Posterior vena cava (tissue), 2 donors: ENCODE measurements around the gene LPIN3. TPM values are rescaled to one million over a fixed set of nuclear protein-coding genes. Genes with fewer than 3 reads are reported as not detected.

ENCODE experiments used
- DNase-seq: peaks from one replicate; pipeline ENCODE4 v3.0.0-alpha.2; 2020; ENCODE audit warnings: low spot score
- intact Hi-C, 2 donors: fragments of 100-400 bp; cut with DNase I; formaldehyde crosslinking; loops; one replicate each; pipeline versions ENCODE4 v1.14.1 to v1.14.2; 2022 to 2023
- total RNA-seq, 2 donors: library from RNA; stranded (reverse); fragmentation: NEBNext Ultra II Directional; extraction: Animal tissue kit (Norgen Biotek cat#: 25700); gene quantifications; one replicate each; pipeline ENCODE4 v1.2.1, GENCODE V29; 2021
- donor health status: DM: yes; HTN: yes; CAD: no.
- donor health status: DM: yes; HTN: yes; CAD: no.

LPIN3 gene
- total RNA-seq, 2 donors from 2014 or later: 12.7 to 17.6 TPM

DNA sequence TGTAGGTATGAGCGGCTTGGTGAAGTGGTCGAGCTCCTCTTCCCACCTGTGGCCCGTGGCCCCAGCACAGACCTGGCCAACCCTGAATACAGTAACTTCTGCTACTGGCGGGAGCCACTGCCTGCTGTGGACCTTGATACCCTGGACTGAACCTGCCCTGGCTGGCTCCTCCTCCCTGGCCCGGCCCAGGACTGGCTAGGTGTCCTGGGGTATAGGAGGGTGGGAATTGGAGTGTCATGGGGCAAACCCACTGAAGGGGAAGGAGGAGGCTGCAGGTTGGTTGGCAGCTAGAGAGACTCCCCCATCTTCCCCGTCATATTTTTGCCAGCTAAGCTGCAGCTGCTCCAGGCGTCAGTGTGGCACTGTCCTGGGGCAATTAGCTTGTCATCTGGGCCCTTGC lies 18.1 kb downstream of the LPIN3 start:
- intact Hi-C loops: no loop called here
- DNase-seq: no peak

DNA sequence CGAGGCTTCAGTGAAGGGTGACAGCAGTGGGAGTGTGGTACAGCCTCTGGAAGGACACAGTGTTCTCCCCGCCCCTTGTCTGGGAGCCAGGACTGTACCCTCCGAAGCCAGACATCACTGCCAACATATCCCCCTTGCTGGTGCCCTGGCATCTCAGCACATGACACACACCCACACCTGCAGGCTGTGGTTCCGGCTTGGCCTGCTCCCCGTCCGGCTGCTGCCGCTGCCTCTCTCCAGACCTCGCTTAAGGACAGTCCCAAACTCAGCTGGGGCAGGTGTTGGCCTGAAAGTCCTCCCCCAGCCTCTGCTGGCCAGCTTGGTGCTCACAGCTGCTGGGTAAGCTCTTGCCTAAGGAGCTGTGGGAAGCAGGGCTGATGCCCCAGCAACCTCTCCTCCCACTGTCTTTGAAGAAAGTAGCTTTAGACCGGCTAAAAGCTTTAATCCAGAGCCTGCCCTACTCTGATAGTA lies 19.0 kb downstream of the LPIN3 start:
- intact Hi-C loops: no loop called here
- DNase-seq: no peak

DNA sequence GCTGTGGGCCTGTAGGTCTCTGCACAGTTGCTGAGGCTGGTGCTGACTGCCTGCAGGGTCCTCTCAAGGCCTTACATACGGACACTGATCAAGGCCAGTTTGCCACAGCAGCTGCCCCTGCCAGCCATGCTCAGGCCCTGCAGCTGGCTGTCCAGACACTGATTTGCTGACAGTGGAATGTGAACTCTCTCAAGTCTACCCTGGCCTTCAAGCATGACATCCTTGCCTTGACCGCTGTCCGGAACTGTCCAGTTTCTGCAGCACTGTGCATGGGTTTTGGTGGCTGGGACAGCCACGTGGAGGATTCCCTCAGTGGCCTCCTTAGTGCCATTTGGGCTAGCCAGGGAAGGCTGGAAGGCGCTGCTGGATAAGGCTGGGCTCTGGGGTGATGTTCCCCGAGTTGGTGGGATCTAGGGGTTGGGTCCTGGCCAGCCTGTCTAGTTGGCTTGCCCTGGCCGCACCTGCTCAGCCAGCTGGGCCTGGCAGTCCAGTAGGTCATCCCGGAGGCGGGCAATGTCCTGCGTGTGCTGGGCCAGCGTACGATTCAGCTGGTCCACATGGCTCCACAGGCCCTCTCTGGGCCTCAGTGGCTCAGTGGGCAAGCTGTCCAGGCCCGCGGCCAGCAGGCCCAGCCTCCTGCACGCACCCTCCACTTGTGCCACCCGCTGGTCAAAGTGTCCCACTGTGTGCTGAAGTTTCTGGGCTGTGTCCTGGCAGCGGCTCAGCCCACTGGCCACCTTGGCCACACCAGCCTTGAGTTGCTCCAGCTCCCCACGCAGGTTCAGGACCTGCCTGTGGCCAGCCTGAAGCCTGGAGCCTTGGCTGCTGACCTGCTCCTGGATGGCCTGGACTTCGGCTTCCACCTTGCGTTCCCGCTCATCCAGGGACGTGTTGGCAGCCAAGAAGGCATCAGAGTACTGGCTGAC lies 20.5 kb downstream of the LPIN3 start:
- intact Hi-C loops: no loop called here
- DNase-seq: no peak

DNA sequence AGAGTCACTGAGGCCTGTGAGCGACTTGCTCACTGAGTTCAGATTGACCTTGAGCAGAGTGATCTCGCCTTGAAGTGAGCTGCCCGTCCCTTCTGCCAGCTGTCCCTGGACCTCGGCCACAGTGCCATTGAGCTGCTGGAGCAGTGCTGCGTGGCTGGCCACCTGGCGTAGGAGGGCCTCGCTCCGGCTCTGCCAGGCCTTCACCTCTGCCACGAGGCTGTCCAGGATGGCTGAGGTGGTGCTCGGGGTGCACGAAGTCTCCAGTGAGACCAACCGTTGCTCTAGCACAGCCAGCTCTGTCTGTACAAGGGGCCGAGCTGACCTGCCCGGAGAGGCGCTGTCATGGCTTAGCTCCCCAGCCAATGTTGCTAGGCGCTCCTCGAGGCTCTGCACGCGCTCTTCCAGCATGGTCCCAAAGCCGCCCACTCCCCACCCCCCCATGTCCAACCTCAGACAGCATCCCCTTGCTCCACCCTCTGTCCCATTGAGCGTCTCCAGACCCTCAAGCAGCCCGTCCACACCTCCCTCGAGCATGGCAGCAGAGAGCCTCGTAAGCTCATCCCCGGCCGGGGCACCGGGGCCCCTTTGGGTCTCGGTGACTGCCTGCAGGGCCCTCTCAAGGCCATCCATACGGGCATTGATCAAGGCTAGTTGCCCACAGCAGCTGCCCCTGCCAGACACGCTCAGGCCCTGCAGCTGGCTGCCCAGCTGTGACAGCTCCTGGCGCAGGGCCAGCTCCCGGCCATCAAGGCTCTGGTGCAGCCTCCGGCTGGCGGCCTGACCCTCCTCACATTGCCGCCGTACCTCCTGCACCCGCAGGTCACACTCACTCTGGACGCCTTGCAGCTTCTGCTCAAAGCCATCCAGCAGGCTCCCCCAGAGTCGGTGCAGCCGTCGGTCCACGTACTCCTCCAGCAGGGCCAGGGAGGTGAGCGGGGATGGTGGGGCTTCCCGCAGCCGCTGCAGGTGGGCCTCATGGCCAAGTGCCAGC lies 21.4 kb downstream of the LPIN3 start:
- no peak for DNase-seq
- intact Hi-C loops: no loop called here

DNA sequence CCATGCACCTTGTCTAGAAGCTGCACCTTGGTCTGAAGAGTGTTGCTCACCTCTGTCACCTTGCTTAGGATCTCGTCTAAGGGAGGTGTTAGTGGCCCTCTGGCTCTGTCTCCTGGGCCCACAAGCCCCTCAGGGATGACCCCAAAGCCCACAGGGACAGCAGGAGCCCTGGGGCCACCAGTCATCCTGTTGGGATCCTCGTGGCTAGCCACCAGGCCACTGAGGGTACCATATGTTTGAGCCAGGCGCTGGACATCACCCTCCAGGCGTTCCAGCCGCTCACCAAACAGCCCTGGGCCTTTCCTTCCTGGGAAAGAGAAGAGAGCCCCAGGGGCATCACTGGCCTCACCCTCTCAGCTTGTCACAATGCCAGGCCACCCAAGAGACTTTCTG lies 22.1 kb downstream of the LPIN3 start:
- intact Hi-C loops: no loop called here

DNA sequence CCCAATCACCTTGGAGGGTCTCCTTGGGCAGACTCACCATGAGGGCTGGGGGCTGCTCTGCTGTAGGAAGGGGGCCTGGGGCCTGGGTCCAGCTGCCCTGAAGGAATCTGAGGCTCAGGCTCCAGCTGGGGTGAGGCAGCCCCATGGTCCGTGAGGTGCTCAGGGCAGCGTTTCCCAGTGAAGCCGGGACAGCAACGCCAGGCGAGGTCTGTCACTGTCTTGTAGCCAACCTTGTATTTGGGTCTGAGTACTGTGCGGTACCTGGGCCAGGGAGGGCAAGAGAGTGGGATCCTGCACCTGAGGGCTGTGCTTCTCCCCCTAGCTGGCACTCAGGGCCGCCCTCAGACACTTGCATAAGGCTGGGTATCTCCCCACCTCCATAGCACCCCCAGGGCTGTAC lies 23.0 kb downstream of the LPIN3 start:
- DNase-seq: no peak
- intact Hi-C loops: no loop called here

More for the DNA sequence above, 22.1 kb downstream of the LPIN3 start:
- DNase-seq: no peak

DNA sequence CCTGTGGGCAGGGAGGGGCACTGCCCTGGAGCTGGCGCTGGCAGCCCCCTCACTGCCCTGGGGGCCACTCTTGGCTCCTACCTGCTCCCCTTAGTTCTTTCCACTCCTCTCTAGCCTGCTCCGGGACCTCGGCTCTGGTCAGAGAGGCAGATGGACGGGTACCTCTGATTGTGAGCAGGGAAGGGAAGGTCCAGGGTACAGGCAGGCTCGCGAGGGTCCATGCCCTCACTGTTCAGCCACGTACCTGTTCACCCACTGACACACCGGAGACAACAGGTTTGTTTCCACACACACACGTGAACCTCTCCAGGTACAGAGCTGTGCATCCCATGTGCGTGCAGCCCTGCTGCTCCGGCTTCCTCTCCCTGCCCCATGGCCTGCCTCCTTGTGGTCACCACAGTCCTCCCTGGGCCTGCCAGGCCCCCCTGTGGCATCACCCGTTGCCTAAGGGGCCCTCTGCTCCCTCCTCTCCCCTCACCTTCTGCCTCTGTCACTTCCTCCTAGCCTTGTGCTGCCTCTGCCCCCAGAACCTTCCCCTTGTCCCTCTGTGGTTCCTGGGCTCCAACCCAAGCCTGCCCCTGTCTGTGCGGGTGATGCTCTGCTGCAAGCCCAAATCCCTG lies 23.7 kb downstream of the LPIN3 start:
- DNase-seq: peak; percentile 58
- intact Hi-C loops: no loop called here

DNA sequence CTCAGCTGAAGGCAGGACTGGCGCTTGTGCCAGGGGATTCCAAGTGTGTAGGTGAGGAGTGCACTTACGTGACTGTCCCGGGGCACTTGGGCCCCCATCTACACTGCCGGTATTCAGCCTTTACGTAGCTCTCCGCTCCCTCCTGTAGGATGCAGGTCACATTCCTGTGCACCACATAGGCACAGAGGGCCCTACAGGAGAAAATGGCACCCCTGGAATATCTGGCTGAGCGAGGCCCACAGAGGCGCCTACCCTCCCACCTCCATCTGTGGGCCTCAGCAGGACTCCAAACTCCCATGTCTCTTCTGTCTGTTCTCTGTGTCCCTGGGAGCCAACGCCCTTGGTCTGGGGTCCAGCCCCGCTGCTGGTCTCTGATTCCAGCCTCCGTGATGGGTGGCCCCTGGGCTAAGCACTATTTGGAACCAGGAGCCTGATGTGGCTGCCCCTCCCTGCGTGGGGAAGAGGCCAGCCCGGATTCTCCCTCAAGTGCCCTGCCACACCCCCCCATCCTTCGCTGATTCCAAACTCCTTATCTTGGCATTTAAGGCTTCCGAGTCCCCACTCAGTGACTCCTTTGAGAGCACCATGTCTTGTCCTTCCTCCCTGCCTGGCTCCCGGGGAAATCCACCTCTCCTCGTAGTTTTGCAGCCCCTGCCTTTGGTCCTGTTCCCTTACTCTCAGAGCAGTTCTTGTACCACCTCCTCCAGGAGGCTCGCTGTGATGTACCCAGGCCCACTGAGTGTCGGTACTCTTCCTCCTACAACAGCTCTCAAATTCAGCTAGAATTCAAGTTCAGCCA lies 24.5 kb downstream of the LPIN3 start:
- peak; percentile 59 for DNase-seq
- intact Hi-C loops: no loop called here

DNA sequence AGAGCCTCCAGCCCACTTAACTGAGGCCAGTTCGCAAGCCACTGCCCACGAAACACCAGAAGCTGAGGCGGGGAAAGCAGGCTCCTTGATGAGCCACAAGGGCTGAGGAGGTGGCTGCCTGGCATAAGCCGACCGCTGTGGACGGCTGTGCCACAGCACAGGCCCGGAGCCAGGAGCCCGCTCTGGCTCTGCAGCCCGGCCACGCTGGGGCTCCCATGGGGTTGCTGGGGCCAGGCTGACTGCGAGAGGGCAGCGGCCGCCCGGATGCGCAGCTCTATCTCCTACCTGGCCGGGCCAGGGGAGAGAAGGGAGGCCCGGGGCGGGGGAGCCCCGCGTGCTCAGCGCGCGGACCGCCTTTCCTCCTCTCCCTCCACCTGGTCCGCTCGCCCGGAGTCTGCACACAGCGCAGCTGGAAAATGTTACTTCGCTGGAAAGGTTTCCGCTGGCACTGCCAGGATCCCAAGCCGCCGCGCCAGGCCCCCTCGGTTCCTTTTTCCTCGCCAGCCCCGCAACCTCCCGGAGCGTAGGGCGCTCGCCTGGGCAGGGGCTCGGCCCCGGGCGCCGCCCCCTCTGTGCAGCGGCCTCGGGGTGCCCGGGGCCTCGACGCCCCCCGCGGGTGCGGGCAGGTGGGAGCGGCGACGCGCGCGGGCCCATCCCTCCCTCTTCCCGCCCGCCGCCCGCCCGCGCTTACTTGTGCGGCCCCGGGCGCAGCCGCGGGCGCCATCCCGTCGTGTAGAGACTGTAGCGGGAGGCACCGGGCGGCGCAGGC lies 25.3 kb downstream of the LPIN3 start:
- intact Hi-C loops: no loop called here

DNA sequence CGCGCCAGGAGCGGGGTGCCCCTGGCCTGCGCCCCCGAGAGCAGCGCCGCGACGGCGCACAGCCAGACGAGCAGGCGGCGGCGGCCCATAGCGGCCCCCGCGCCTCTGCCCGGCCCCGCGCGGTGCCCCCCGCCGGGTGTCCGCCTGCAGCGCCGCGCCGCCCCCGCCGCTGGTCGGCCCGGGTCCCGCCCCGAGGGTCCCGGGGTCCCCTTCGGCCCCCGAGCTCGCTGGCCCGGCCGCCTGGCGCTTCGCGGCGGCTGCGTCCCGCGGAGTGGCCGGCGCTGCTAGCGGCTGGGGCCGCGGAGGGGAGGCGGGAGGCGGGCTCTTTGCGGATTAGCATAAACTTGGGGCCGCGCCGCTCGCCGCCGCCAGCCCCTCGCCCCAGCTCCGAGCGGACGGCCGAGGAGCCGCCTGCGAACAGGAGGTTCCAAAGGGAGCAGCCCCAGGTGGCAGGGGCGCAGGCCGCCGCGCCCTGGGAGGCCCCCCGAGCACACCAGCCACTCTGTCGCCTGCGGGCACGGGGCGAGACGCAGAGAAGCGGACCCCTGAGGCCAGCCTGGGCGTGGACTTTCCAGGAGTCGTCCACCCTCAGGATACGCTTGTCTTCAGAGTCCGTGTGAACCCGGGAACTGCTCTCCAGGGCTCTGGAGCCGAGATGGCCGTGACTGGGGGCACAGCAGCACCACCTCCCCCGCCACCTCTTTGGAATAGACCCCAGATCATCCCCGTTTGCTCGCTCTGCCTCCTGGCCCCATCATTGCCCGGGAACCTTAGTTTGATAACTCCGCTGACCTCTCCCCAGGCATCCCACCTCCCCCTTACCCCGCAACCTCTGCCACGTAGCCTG lies 26.1 kb downstream of the LPIN3 start, which contains the start of gene EMILIN3:
TSS of gene EMILIN3 (minus strand) at position 273 of the 847 bp plus-strand sequence. CDS start at position 89, 184 bp downstream.
- DNase-seq: peak; percentile 71
- intact Hi-C loops: no loop called here

More for the DNA sequence above, 25.3 kb downstream of the LPIN3 start:
- peak; percentile 81 for DNase-seq

DNA sequence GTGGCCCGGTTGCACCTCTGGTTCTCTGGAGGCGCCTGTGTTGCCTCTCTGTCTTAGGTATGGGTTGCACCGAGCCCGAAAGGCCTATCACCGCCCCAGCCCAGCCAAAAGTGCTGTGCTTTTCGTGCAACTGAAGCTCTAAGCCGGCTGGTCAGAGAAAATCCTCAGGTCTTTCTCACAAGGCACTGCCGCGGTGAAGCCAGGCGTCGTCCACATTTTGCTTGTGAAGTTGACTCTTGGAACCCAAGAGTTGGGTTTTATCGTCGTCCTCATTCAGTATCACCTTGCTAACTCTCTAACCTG lies 26.7 kb downstream of the LPIN3 start:
- no peak for DNase-seq
- intact Hi-C loops: no loop called here

DNA sequence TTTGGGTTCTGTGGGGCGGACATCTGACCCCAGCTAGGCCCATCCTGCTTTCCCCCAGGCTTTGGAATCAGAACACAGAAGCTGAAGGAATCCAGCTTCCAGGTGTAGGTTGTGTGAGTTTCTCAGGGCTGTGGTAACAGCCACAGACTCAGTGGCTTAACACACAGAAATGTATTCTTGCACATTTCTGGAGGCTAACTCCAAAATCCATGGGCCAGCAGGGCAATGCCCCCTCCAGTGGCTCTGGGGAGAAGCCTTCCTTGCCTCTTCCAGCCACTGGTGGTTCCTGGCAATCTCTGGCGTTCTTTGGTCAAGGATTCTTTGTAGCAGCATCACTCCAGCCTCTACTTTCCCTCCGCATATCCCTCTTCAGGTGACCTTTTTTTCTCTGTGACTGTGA lies 27.3 kb downstream of the LPIN3 start:
- intact Hi-C loops: no loop called here

DNA sequence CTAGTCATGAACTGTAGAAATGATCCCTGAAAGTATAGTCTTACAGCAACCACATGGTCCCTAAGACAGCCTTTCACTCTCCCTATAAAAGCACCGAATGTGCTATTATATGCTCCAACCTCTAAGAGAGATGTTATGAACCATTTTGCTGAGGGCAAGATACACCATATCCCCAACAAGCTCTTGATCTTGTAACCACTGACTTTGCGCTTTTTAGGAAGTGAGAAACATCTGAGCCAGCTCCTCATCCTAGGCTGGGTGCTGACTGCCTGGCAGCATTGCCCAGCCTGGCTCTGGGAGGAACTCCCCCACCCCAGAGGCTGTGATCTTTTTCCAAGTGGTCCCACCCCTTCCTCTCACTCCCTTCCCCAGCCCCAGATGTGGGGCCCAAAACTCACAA lies 29.1 kb downstream of the LPIN3 start:
- no peak for DNase-seq
- intact Hi-C loops: no loop called here

More for the DNA sequence above, 27.3 kb downstream of the LPIN3 start:
- DNase-seq: no peak

DNA sequence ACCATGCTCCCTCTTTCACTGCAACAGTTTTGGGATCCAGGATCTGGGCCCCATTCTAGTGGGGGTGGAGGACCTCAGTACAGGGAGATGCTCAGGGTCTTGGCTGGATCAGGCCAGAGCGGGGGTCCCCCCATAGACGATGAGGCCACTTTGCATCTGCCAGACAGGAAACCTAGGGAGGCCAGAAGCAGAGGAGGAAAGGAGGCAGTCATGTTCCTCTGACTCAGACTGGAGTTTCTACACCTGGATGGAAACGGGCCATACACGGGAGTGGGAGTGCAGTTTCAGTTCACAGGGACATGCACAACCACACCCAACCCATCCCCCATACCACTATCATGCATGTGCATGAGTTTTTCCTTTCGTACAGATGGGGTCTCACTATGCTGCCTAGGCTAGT lies 29.6 kb downstream of the LPIN3 start:
- peak; percentile 52 for DNase-seq
- intact Hi-C loops: no loop called here

DNA sequence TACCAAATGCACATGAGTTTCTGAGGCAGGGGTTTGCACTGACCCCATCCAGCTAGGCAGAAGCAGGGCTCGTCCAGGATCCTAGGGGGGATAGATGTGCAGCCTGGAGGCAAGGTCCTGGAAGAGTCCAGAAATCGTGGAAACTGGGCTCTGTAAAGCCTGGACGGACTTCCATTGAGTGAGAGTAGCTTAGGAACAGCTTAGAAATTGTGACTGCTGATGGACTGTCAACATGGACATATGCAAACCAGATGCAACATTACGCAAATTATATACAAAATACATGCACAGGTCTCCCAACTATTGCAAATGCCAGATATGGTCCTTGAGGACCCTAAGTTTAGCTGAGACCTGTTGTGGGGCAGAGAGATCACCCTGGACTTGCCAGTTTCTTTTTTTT lies 30.8 kb downstream of the LPIN3 start:
- no peak for DNase-seq
- intact Hi-C loops: no loop called here

DNA sequence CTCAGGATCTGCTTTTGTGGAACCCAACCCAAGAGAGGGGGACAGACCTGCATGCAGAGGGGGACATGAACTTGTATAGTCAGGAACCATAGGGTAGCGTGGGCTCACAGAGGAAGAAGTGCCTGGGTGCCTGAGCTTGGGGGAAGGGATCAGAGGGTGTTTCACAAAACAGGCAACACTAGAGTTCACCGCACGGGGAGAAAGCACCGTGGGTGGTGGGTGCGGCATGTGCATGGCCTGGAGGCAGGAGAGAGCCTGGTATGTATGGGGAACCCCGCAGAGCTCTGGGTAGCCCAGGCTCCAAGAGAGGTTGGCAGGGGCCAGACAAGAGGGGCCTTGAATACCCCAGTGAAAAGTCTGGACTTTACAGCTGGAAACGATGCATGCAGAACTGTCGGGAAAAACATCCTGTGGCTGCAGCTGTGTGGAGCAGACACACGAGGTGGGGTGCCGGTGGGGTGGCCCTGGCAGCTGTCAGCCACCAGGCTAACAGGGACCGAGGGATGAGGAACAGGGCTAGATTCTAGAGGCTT lies 32.7 kb downstream of the LPIN3 start:
- intact Hi-C loops: loop anchor here in 1 of 2 donors (1.0 kb wide), 1 partner anchor 27 kb away; no protein-coding TSS in a partner anchor
- DNase-seq: peak; percentile 70
